Erythroblast (primary cell): ENCODE results near the gene PCBP3.

Experiments used
- DNase-seq, 2 experiments: peaks; one replicate each; lab custom pipeline; 2025; lab: John Stamatoyannopoulos, UW
- GATA1 ChIP-seq: IDR thresholded peaks from 2 replicates; pipeline ENCODE4 v1.6.1; 2011; ENCODE audit warnings: low read depth, mild to moderate bottlenecking, control low read depth, low read length, moderate library complexity
- POLR2A ChIP-seq: IDR thresholded peaks from 2 replicates; pipeline ENCODE4 v1.6.1; 2011; ENCODE audit warnings: mild to moderate bottlenecking, low read length

The PCBP3 gene

GRCh38 chr21:45934554-45934953, 291.0 kb downstream of the PCBP3 start:
- no peak for DNase-seq
- TF ChIP-seq GATA1 (no peak), POLR2A (no peak)

DNA sequence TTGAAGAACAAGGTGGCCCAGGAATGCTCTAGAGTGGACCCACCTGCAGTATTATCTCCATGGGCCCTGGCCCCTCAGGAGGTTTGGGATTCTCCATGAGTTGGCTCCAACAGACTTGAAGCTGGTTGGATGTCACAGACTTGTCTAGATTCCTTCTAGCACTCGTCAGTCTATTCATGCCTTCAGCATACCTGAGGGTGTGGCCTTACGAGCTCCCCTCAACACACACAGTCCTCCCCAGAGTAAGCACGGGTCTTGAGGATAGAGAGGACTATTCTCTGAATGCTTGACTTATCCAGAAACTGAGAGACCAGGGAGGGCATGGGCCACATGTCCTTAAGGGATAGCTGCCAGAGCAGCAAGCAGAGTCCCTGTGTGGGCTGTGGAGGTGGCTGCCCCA, 292.1 kb downstream of the PCBP3 start:
- DNase-seq, result no peak
- TF ChIP-seq GATA1 (no peak), POLR2A (no peak)

- DNase-seq, result no peak
- TF ChIP-seq POLR2A (no peak), GATA1 (no peak)
Observed at GRCh38 chr21:45937721-45938452, 294.4 kb downstream of the PCBP3 start.

DNA sequence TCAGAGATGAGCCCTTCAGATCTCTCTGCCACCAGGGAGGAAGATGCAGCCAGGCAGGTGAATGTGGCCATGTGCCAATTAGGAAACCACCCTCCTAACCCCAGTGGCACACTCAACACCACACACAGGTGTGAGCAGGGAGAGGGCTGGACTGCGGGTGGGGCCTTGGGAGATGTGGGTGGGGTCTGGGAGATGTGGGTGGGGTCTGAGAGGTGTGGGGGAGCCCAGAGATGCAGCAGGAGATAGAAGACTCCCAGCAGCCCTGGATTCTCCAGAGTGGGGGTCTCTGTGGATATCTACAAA, 294.9 kb downstream of the PCBP3 start:
- TF ChIP-seq POLR2A (no peak), GATA1 (no peak)
- no peak for DNase-seq

- TF ChIP-seq POLR2A (no peak), GATA1 (no peak)
Observed at GRCh38 chr21:45938811-45939520, 295.4 kb downstream of the PCBP3 start.

DNA sequence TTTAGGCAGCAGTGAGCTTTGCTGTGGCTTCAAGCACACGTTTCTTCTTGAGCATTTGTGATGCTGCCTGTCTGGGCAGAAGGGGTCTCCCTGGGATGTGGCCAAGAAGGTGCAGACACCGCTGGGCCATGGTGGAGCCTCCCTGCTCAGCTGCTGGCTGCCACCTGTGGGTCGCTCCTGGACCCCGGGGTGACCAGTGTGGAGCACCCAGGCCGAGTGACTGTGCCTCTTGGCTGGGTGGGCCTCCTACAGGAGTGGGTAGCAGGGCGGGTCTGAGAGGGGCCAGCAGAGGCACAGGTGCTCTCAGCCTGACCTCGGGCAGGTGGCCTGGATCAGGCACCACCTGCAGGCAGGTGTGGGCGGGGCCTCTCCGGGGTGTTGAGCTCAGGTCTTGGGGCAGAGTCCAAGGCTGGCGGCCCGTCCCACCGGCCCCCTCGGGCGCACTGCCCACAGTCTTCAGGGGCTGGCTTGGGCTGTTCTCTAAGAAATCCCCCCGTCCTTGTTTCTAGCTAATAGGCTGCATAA, 296.1 kb downstream of the PCBP3 start:
- no peak for TF ChIP-seq POLR2A
- TF ChIP-seq GATA1, result no peak
- DNase-seq, result no peak

More at GRCh38 chr21:45938811-45939520, 295.4 kb downstream of the PCBP3 start:
- no peak for DNase-seq

DNA sequence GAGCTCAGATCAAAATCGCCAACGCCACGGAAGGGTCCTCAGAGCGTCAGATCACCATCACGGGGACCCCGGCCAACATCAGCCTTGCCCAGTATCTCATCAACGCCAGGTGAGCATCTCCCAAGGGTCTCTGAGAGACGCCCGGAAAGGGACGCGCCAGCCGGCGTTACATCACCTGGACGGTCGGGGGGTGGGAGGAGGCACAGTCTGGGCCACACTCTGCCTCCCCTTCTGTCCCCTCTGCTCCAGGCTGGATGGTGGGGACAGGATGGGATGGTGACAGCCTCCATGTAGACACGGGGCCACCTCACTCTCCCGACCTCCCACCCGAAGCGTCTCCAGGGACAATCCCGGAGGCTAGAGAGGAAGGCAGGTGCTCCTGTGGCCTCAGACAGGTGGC, 296.6 kb downstream of the PCBP3 start:
- no peak for DNase-seq
- TF ChIP-seq POLR2A, result no peak

- TF ChIP-seq GATA1 (no peak), POLR2A (no peak)
- no peak for DNase-seq
Observed at GRCh38 chr21:45940621-45941337, 297.3 kb downstream of the PCBP3 start.

GRCh38 chr21:45941338-45941710, 297.8 kb downstream of the PCBP3 start:
- DNase-seq, result no peak
- no peak for TF ChIP-seq GATA1

- DNase-seq, result no peak
- TF ChIP-seq GATA1, result no peak
Observed at GRCh38 chr21:45941717-45942546, 298.4 kb downstream of the PCBP3 start.

- no peak for DNase-seq
- no peak for TF ChIP-seq GATA1
- no peak for TF ChIP-seq POLR2A
Observed at GRCh38 chr21:45942755-45943629, 299.5 kb downstream of the PCBP3 start.
